HG03103 (cell line): Measurements from ENCODE around the gene ZFP36.

Experiments
- ATAC-seq: cut with Tn5 transposase; IDR thresholded peaks from one replicate; pipeline ENCODE4 v1.9.1; 2021; ENCODE audit warnings: low read depth; ENCODE audit not compliant: unreplicated experiment

Gene ZFP36

DNA sequence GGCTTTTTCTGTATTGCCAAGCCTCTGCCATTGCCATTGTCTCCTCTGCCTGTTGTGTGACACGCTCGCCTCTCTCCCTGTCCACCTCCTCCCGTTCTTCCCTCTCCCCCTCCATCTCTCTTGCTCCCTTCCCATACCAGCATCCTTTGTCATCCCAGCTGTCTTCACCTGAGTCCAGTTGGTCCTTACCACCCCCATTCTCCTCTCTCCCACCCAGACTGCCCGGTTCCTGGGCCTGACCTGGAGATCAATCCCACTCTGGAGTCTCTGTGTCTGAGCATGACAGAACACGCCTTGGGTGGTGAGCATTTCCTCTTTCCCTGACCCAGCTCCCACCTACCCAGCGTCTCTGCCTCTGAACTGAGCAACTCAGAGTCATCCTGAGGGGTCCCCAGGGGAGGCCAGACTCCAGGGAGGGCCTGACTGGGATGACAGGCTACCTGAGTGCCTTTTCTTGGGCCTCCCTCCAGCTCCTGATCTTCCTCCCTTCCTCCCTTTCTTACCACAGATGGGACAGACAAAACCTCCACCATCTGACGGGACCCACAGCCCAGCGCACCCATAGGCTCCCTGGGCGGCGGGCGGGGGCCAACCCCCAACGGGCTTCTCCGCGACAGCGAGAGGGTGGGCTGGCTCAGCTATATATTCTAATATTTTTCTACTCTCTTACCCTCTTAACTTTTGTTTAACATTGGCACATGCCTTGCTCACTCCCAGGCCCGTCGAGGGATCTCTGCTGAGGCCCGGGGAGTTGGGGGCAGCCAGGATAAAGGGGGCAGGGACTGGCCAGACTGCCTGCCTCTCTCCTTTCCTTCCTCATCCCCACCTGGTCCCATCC lies 23.4 kb upstream of the ZFP36 start:
- ATAC-seq, result no peak

GRCh38 chr19:39384839-39385568 lies 21.6 kb upstream of the ZFP36 start:
- ATAC-seq, result no peak

DNA sequence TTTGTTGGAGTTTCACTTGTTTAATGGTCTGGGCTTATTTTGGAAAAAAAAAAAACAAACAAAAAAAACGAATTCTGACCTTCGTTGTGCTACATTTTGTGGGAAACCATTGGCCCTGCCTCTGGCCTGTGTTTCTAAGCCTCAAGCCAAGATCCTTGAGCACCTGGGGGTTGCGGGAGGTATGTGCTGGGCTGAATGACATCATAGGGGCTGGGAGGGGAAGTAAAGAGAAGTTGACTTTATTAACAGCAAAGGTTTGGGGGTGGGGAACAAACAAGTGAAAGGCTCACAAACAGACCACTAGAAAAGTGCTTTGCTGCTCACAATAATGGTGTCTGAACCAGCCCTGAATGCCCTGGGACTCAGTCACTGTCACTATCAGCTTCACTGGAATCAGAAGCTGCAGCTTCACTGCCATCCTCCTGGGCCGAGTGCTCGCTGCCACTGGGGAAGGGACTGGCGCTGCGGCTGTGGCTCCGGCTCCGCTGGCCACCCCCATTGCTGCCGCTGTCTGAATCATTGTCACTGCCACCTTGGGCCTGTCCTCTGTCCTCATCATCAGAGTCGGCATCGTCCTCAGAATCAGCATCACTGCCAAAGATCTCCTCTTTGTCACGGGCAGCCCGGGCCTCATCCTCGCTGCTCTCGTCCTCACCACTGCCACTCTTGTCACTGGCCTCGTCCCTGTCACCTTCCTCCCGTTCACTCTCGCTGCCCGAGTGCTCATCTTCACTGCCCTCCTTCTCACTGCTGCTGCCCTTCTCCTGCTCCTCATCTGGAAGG lies 20.8 kb upstream of the ZFP36 start:
- no peak for ATAC-seq

GRCh38 chr19:39386557-39386956 lies 20.1 kb upstream of the ZFP36 start:
- ATAC-seq, result no peak

DNA sequence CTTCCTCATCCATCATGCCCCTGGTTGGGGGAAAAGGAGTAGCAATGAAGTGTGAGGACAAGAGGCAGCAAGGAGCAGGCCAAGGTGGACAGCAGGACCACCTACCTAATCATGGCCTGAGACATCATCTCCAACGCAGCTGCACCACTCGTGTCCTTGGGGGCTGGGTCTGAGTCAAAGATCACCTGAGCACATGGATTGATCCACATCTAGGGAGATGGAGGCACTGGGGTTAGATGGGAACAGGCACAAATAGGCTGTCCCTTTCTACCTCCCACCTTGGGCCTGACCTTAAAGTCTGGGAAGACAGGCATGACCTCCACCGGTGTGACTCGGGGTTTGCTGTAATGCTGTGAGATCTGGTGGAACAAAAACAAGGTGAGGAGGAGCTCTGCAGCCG lies 18.0 kb upstream of the ZFP36 start:
- no peak for ATAC-seq

- no peak for ATAC-seq
Measured at GRCh38 chr19:39389631-39390414, 16.8 kb upstream of the ZFP36 start.

- ATAC-seq, result no peak
Measured at GRCh38 chr19:39390451-39390750, 16.2 kb upstream of the ZFP36 start.

DNA sequence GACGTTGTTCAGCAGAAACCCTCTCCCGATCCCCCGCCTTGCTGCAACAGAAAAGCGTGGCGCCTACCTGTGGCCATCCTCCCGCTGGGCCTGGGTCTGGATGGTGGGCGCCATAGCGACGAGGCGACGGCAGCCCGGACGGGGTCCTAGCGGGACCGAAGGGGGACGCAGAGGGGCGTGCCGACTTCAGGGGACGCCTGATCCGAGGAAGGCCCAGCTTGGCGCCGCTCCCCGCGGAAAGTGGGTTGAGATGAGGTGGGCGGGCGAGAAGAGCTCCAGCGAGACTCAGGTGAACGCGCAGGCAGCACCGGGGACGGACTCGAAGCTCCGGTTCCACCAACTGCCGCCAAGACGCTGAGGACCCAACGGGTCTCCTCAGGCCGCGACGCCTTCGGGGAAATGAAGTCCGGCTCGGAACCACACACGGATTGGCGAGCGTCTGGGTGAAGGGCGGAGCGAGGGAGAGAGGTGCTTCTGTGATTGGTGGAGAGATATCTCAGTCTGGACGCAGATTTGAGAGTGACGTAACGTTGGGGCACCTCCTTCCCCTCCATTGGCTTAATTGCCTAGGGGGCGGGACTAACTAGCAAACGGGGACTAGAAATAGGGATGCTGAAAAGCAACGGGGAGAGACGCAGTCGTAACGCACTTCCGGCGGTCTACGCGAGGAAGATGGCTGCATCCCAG lies 15.8 kb upstream of the ZFP36 start, which contains the start of the genes MED29 and PAF1:
TSS of gene MED29 (plus strand) at position 628 of the 687 bp plus-strand sequence. CDS start at position 673, 45 bp downstream.
TSS of gene PAF1 (minus strand) at position 356 of the 687 bp plus-strand sequence. CDS start at position 114, 242 bp downstream.
- peak; percentile 90 for ATAC-seq

GRCh38 chr19:39397360-39398296 lies 9.0 kb upstream of the ZFP36 start:
- ATAC-seq, result peak; percentile 43

- ATAC-seq, result no peak
Measured at GRCh38 chr19:39398297-39398864, 8.3 kb upstream of the ZFP36 start.

DNA sequence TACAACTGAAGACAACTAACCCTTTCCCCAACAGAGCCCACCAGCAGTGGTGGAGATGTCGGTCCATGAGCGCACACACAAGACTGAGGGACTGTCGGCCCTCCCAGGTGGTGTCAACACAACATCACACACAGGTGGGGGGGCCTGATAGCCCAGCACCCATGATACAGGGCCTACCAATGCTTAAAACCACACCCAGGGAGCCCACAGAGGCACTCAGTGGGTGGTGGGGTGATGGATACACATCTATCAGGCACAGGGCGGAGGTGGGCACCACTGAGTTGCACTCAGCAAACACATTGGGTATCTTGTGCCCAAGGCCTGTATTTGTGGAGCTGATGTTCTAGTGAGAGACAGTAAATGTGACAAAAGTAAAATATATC lies 7.0 kb upstream of the ZFP36 start:
- no peak for ATAC-seq

DNA sequence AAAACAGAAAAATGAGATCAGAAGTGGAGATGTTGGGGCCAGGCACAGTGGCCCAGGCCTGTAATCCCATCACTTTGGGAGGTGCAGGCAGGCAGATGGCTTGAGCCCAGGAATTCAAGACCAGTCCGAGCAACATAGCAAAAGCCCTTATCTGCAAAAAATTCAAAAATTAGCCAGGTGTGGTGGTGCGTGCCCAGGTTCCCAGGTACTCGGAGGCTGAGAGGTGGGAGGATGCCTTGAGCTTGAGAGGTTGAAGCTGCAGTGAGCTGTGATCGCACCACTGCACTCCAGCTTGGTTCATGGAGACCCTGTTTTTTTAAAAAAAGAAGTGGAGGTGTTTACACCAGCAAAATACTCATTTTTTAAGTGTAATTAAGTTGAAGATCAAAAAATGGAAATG lies 6.6 kb upstream of the ZFP36 start:
- no peak for ATAC-seq

- ATAC-seq, result no peak
Measured at GRCh38 chr19:39401070-39401548, 5.5 kb upstream of the ZFP36 start.

GRCh38 chr19:39401549-39402345 lies 4.9 kb upstream of the ZFP36 start:
- ATAC-seq, result no peak

- no peak for ATAC-seq
Measured at GRCh38 chr19:39402346-39403300, 4.0 kb upstream of the ZFP36 start.
